BJ (cell line): ENCODE measurements around the gene TFDP2. TPM values are rescaled to one million over a fixed set of nuclear protein-coding genes. Genes with fewer than 3 reads are reported as not detected.
A peak's percentile ranks its signal among the peaks of the same experiment; 100 is the strongest.
"Not testable (repeated sequence)": the region's sequence is repeated elsewhere in the genome, so short reads cannot be mapped to it uniquely, and the experiment has no call there.

Source experiments
- CTCF ChIA-PET: fragments of 350-600 bp; formaldehyde crosslinking; extraction: SDS; loops from one replicate; lab custom pipeline; 2021; ENCODE audit warnings: antibody characterized with exemption, inconsistent platforms; lab: Yijun Ruan, JAX
- POLR2A ChIA-PET: fragments of 300-600 bp; sonication (Branson Sonifier 250); formaldehyde crosslinking; extraction: SDS; loops from one replicate; lab custom pipeline; 2021; ENCODE audit warnings: antibody characterized with exemption; lab: Charles Lee
- DNase-seq: peaks from one replicate; pipeline ENCODE4 v3.0.0-alpha.2; 2011; ENCODE audit warnings: low read depth
- H3K27me3 ChIP-seq: 2 replicates; pipeline ENCODE4 v1.6.0; 2011; ENCODE audit warnings: low read length; ENCODE audit not compliant: control insufficient read depth, insufficient read depth
- H3K36me3 ChIP-seq: 2 replicates; pipeline ENCODE4 v1.5.1; 2011; ENCODE audit warnings: low read length; ENCODE audit not compliant: control insufficient read depth, insufficient read depth
- H3K4me3 ChIP-seq: 2 replicates; pipeline ENCODE4 v1.5.1; 2011; ENCODE audit warnings: low read depth, mild to moderate bottlenecking, control low read depth, low read length
- polyA plus RNA-seq: library from polyadenylated mRNA; depleted of rRNA; stranded (reverse); fragments of >200 nt; gene quantifications from 2 replicates; pipeline ENCODE4 v1.2.3, GENCODE V29; 2011
- TF ChIP-seq, protein P1 (sequence below): IDR thresholded peaks from 2 replicates; pipeline ENCODE4 v1.5.1; 2011; ENCODE audit warnings: low read depth, mild to moderate bottlenecking, control low read depth, inconsistent platforms, low read length, moderate library complexity; ENCODE audit not compliant: insufficient read depth

Gene TFDP2
- polyA plus RNA-seq, 1 experiment: 10.9 TPM

DNA sequence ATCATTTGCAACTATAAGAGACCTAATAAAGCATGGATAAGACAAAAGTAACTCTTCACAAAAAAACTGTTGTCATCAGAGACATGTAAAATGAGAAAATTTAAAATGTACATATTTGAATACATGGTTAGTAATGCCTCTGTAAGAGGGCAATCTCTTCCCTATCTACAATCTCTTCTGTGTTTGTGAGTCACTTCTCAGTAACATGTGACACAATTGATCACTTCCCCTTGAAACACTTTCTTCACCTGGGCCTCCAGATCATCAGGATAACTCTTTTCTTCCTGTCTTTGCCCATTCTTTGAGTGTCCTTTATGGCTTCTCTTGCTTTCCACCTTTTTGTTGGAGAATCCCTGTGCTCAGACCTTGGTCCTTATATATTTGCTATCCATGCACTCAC is 50.4 kb downstream of the TFDP2 start:
- Histone ChIP-seq H3K27me3 (no peaks in the 10 kb centered on the region), H3K36me3 (no peaks in the 10 kb centered on the region), H3K4me3 (no peak overlapping the region)
- no peak for DNase-seq
- TF ChIP-seq, protein P1, sequence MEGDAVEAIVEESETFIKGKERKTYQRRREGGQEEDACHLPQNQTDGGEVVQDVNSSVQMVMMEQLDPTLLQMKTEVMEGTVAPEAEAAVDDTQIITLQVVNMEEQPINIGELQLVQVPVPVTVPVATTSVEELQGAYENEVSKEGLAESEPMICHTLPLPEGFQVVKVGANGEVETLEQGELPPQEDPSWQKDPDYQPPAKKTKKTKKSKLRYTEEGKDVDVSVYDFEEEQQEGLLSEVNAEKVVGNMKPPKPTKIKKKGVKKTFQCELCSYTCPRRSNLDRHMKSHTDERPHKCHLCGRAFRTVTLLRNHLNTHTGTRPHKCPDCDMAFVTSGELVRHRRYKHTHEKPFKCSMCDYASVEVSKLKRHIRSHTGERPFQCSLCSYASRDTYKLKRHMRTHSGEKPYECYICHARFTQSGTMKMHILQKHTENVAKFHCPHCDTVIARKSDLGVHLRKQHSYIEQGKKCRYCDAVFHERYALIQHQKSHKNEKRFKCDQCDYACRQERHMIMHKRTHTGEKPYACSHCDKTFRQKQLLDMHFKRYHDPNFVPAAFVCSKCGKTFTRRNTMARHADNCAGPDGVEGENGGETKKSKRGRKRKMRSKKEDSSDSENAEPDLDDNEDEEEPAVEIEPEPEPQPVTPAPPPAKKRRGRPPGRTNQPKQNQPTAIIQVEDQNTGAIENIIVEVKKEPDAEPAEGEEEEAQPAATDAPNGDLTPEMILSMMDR: no peak
- ChIA-PET CTCF (no interaction called here), POLR2A (no interaction called here)

DNA sequence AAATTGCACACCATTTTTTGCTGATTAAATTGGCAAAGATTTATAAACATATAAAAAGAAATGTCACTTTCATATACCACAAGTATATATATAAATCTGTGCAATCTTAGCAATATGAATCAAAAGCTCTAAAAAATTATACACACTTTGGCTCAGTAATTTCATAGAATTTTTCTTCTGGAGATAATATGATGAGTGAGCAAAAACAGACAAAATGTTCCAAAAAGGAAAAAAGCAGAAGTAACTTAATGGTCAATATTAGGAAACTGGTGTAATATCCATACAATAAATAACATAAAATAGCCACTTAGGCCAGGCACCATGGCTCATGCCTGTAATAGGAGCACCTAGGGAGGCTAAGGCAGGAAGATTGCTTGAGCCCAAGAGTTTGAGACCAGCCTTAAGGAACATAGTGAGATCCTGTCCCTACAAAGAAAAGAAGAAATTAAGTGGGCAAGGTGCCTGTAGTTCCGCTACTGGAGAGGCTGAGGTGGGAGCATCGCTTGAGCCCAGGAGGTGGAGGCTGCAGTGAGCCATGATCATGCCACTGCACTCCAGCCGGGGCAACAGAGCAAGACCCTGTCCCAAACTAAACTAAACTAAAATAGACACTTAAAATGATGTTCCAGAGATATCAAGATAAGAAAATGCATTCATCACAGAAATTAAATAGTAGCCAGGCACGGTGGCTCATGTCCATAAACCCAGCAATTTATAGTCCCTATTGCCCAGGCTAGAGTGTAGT is 52.1 kb downstream of the TFDP2 start:
- ChIA-PET POLR2A (no interaction called here), CTCF (no interaction called here)
- Histone ChIP-seq H3K27me3 (no peaks in the 10 kb centered on the region), H3K4me3 (no peak overlapping the region), H3K36me3 (no peaks in the 10 kb centered on the region)
- TF ChIP-seq, protein P1: no peak
- no peak for DNase-seq

DNA sequence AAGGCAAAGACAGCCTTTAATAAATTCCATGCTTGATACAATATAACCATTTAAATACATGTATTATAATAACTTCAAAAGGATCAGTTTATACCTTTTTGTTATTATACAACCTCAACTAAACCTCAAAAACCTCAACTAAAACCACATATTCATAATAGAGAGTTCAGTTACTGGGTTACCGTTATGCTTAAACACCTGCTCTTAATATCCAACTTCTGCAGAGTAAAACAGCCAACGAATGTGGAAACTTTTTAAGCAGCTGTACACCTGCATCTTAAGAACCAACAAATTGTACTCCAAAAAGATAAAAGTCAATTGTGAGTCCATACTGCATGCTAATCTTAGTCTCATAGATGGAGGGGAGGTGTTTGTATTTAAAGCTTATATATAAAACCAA is 53.5 kb downstream of the TFDP2 start:
- H3K27me3 ChIP-seq: no peaks in the 10 kb centered on the region
- TF ChIP-seq, protein P1: no peak
- no peaks in the 10 kb centered on the region for H3K36me3 ChIP-seq
- DNase-seq: no peak
- no peak overlapping the region for H3K4me3 ChIP-seq
- ChIA-PET CTCF (no interaction called here), POLR2A (no interaction called here)

DNA sequence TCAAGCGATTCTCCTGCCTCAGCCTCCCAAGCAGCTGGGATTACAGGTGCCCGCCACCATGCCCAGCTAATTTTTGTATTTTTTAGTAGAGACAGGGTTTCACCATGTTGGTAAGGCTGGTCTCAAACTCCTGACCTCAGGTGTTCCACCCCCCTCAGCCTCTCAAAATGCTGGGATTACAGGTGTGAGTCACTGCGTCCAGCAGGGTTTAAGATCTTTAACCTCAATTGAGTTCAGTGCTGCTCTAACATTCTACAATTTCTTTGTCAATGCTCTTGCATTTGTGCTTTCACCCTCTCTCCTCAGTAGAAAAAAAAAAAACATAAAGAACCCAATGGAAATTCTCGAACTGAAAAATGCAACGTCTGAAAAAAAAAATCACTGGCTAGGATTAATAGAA is 60.4 kb downstream of the TFDP2 start:
- DNase-seq, H3K36me3 ChIP-seq, H3K27me3 ChIP-seq, H3K4me3 ChIP-seq, POLR2A ChIA-PET: not testable (repeated sequence)
- CTCF ChIA-PET: interaction anchor here (1.0 kb wide), 1 partner anchor 12 kb away, joined by 3 read pairs; no protein-coding TSS in a partner anchor

DNA sequence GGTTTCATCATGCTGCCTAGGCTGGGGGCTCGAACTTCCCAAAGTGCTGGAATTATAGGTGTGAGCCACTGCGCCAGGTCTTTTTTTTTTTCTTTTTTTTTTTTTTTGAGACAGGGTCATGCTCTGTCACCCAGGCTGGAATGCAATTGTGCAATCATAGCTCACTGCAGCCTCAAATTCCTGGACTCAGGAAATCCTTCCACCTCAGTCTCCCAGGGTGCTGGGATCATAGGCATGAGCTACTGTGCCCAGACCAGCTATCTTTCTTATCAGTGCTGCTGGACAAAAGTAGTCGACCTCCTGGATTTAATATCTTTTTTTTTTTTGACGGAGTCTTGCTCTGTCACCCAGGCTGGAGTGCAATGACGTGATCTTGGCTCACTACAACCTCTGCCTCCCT is 60.8 kb downstream of the TFDP2 start:
- ChIA-PET POLR2A (interaction anchor here (0.6 kb wide), 1 partner anchor 873 kb away, joined by 4 read pairs; no protein-coding TSS in a partner anchor), CTCF (no interaction called here)
- TF ChIP-seq, protein P1: no peak
- DNase-seq: no peak
- Histone ChIP-seq H3K27me3 (no peaks in the 10 kb centered on the region), H3K4me3 (no peak overlapping the region), H3K36me3 (no peaks in the 10 kb centered on the region)

DNA sequence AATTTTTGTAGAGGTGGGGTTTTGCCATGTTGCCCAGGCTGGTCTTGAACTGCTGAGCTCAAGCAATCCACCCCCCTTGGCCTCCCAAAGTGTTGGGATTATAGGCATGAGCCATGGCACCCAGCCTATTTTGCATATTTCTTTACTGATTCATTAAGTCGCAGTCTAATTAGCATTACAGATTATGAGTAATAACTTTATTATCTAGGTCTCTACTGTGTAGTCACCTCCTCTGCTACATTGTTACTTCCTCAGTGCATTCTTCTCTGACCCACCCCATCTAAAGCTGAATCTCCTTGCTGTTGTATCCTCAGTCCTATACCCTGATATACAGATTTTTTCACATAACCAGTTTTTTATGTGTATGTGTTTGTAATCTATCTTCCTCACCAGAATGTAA is 61.7 kb downstream of the TFDP2 start:
- Histone ChIP-seq H3K4me3 (no peak overlapping the region), H3K36me3 (no peaks in the 10 kb centered on the region), H3K27me3 (no peaks in the 10 kb centered on the region)
- POLR2A ChIA-PET: no interaction called here
- TF ChIP-seq, protein P1: no peak
- CTCF ChIA-PET: no interaction called here
- DNase-seq: peak; percentile 28
